ENCODE results near the gene ACVRL1. TPM values are rescaled to one million over a fixed set of nuclear protein-coding genes. Genes with fewer than 3 reads are reported as not detected.
"Not testable (repeated sequence)": the region's sequence is repeated elsewhere in the genome, so short reads cannot be mapped to it uniquely, and the experiment has no call there.

Gene ACVRL1
- polyA plus RNA-seq, 1 donor = 28.2 TPM

DNA sequence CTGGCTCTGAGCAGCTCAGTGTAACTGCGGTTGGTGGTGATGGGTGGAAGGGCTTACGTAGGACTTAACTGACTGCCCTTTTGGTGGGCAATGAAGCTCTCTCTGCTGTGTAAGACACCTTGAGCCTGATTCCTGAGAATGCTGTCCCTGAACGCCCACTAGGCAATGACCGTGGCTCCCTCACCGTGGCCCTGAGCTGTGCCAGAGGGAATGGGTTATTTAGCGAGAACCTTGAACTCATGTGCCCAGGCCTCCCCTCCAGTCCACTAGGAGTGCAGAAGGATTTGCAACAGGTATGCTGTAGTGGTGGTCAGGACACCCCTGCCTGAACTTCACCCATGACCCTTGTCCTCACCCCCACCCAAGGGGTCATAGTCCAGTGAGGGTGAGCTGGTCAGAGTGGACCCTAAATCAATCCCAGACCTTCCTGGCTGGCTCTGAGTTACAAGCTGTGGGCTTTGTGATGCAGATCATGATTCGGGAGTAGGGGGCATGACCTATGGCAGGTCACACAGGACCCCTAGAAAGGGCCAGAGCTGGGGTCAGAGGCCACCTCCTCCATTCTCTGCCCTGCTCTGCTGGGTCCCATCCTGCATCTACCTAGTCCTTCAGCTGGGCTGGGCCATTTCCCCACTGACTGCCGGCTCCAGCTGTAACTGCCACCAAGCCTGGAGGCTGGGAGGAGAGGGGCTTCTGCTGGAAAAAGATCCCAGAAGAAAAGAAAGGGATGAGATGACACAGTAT, 33.9 kb upstream of the ACVRL1 start:
- DNase-seq = no peak

GRCh38 chr12:51874000-51874399, 33.3 kb upstream of the ACVRL1 start:
- DNase-seq = no peak

- DNase-seq = no peak
These were observed 32.8 kb upstream of the ACVRL1 start for GRCh38 chr12:51874486-51874885.

DNA sequence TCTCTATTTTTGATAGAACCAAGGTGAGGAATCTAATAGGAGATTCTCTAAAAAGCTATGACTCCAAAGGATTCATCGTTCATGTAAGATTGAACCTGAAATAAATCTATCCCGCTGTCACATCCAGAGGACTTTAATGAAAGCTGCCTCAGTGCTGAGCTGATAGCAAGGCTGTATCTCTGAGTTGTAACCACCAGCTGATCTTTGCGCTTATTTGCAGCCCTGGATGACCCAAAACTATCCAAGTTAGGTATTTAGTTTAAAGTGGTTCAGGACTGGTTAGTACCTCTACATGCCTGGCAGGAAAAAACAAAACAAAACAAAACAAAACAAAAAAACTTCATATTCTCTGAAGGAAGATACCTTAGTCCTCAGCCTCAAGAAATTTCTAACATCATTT, 28.2 kb upstream of the ACVRL1 start:
- DNase-seq = no peak

GRCh38 chr12:51883295-51883694, 24.0 kb upstream of the ACVRL1 start:
- no peak for DNase-seq

DNA sequence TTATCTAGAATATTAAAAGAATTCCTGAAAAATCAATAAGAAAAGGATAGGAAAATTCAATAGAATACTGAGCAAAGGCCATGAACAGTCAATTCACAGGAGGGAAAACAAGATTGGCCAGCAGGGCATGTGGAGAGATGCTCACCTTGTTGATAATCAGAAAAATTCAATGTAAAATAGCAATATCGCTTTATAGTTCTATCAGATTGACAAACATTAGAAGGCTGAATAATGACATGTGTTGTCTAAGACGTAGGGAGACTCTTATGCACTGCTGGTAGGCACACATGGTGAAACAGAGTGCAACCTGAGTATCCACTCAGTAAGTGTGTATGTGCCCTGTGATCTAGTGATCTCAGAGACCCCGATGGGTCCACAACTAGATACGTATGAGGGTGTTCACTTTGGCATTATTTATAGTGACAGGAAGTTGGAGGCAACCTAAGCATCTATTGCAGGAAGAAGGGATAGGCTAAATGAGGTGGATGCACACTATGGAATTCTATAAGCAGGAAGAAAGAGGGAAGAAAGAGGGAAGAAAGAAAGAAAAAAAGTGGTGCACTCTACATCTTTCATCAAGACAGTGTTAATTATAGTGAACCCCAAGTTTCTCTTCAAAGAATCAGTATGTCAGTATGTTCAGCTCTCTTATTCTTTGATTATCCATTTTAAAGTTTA, 23.2 kb upstream of the ACVRL1 start:
- DNase-seq = no peak

- no peak for DNase-seq
These were observed 22.6 kb upstream of the ACVRL1 start for GRCh38 chr12:51884676-51885229.

GRCh38 chr12:51885294-51886020, 21.8 kb upstream of the ACVRL1 start:
- DNase-seq = not testable (repeated sequence)

- no peak for DNase-seq
These were observed 21.1 kb upstream of the ACVRL1 start for GRCh38 chr12:51886021-51886710.

DNA sequence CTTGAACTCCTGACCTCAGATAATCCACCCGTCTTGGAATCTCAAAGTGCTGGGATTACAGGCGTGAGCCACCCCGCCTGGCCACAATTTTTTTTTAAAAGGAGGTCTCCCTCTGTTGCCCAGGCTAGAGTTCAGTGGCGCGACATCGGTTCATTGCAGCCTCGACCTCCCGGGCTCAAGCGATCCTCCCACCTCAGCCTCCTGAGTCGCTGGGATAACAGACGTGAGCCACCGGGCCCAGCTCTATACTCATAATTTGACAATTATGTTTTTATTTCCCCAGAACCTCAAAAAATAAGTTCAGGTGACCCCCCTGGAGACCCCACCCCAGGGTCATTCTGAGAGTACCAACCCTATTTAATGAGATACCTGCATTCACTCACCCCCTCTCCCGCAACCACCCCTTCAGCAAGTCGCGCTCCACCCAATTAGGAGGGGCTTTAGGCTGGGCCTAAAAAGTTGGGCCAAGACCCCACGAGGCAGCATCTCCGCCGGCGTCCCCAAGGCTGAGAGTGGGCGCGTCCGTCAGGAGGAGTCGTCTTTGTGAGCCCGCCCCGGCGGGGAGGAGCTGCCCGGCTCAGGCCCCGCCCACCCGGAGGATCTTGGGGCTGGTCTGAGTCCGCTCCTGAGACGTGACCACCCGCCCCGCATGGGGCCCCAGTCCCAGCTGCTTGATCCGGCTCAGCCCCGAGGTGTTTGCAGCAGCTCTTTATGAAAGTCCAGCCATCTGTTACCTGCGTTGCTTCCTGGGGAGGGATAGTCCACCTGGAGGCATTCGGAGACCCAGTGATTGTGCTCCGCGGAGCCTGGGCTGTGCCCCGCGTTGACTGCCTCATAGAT, 19.6 kb upstream of the ACVRL1 start, which contains the start of gene ANKRD33:
TSS of gene ANKRD33 (plus strand) at position 628 of the 840 bp plus-strand sequence. CDS start at position 712, 84 bp downstream.
- DNase-seq = no peak

GRCh38 chr12:51888316-51889215, 18.7 kb upstream of the ACVRL1 start:
- DNase-seq = no peak

- DNase-seq = no peak
These were observed 17.8 kb upstream of the ACVRL1 start for GRCh38 chr12:51889216-51890132.

DNA sequence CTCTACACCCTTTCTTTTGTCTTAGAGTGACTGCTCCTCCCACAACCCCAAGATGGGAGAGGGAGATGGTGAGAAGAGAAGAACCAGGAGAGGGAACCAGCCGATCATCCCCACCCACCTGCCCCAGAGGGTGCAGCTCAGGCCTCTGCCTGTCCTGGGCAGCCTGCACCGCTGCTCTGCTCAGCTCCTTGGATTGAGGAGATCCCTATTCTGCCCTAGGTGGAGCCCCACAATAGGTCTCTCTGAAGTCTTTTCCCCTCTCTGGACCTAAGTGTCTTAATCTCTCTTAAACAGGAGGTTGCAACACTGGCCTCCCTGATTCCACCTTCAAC, 17.2 kb upstream of the ACVRL1 start:
- DNase-seq = no peak

GRCh38 chr12:51890511-51891171, 16.7 kb upstream of the ACVRL1 start:
- DNase-seq = no peak

DNA sequence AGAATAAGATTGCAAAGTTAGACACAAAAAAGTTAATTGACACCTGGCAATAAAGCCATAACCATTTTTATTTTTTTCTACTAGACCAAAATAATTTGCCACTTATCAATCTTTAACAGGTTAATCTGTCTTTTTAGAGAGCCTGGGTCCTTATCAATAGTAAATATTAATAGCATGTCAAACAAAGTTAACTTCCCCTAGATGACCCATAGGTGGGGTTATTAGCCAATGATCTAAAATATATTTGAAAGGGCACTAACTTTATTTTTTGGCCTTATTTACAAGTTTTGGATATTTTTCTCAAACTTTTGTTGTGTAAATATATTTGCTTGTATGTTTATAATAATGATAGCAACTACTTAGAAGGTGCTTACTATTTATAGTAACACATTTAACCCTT, 15.5 kb upstream of the ACVRL1 start:
- DNase-seq = no peak

GRCh38 chr12:51893786-51894185, 13.5 kb upstream of the ACVRL1 start:
- DNase-seq = no peak

- no peak for DNase-seq
These were observed 11.7 kb upstream of the ACVRL1 start for GRCh38 chr12:51895378-51896135.

DNA sequence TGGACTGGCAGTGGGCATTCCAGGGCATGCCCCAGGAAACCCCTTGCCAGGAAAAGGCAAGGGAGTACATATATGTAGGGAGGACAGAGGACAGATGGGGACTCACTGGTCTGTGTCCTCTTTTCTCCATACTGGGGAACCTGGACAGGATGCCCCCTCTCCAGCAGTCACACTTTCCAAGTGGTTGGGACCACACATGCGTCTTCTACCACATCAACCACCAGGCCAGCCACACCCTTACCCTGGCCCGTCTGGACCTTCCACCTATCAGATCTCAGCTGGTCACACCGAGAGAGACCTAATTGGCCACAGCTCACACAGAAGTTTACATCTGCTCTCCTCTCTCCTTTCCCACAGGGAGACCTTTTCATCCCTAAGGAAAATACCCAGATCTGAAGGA, 11.1 kb upstream of the ACVRL1 start:
- DNase-seq = no peak
